Peyer's patch (tissue), 4 donors: ENCODE measurements around the gene PER1. TPM values are rescaled to one million over a fixed set of nuclear protein-coding genes. Genes with fewer than 3 reads are reported as not detected.

Experiments used
- DNase-seq, 3 donors: peaks; one replicate each; pipeline ENCODE4 v3.0.0-alpha.2; 2017 to 2019
- H3K27ac ChIP-seq, 4 donors: fragments of 200-600 bp; sonication (generic); one replicate each; pipeline ENCODE4 v1.5.1; 2016 to 2019
- H3K27me3 ChIP-seq, 2 donors: fragments of 200-600 bp; sonication (generic); one replicate each; pipeline ENCODE4 v1.5.1; 2019
- H3K36me3 ChIP-seq, 3 donors: fragments of 200-600 bp; sonication (generic); one replicate each; pipeline ENCODE4 v1.5.1; 2016 to 2019
- H3K4me1 ChIP-seq, 4 donors: fragments of 200-600 bp; sonication (generic); one replicate each; pipeline ENCODE4 v1.5.1; 2016 to 2019
- H3K4me3 ChIP-seq, 4 donors: fragments of 200-600 bp; sonication (generic); 1 replicate in 3 of 4; 2 replicates in 1 of 4; pipeline ENCODE4 v1.5.1; 2016 to 2019; ENCODE audit warnings: mild to moderate bottlenecking in 1 of 4
- H3K9me3 ChIP-seq, 4 donors: fragments of 200-600 bp; sonication (generic); one replicate each; pipeline ENCODE4 v1.5.1; 2016 to 2019; ENCODE audit warnings: mild to moderate bottlenecking in 1 of 4
- CTCF ChIP-seq, 6 experiments: fragments of 450-650 bp in 4 of 6; fragments of 200-600 bp in 2 of 6; sonication (generic) in 1 of 6; IDR thresholded peaks; one replicate each; pipeline ENCODE4 v1.5.1; 2017 to 2019; ENCODE audit warnings: antibody characterized with exemption in 6 of 6, mild to moderate bottlenecking in 3 of 6, moderate library complexity in 1 of 6
- POLR2A ChIP-seq, 2 donors: fragments of 450-650 bp; IDR thresholded peaks; one replicate each; pipeline ENCODE4 v1.5.1; 2017; ENCODE audit warnings: antibody characterized with exemption in 2 of 2, mild to moderate bottlenecking in 2 of 2, moderate library complexity in 2 of 2
- total RNA-seq, 4 donors: library from RNA; depleted of rRNA; stranded (reverse); fragments of >200 nt; gene quantifications; one replicate each; pipeline ENCODE4 v1.1.0, GENCODE V29; 2016

The PER1 gene
- total RNA-seq, 4 donors from 2014 or later: 67.6 to 143 (median 119) TPM

DNA sequence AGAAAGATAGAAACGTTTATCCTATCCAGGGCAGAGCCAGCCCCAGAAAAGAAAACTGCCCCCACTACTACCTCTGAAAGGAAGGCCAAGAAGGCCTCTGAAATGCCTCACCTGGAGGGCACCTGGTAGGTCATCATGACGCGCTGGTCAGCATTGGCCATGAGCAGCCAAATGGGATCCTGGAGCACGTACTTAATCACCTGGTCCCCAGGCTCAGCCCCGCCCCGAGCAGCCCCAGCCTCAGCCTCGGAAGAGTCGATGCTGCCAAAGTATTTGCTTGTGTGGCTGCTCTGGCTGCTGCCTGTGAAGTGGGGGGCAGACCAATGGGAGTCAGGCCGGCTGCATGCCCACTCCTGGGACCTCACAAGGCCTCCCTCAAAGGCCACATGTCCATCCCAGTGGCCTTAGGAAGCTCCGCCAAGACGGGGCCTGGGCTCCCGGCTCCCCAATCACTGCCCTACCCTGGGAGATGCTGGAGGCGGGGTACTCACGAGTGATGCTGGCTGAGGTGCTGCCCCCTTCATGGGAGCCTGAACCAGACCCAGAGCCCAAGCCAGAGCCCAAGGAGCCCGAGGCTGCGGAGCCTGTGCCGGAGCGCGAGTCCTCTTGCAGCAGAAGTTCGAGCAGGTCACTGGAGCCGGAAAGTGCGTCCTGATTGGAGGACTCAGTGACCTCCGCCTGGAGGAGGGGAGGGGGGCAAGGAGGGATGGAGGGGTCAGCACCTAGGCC is 9.9 kb downstream of the PER1 start:
- peak in 1 of 3 donors; percentile 47 for DNase-seq
- Histone ChIP-seq H3K27ac (peak overlapping the region in 1 of 4 donors; percentile 5), H3K36me3 (peaks cover 0 to 81% (median 0%) of the 10 kb centered on the region in 3 donors)

GRCh38 chr17:8141741-8142140 is 10.5 kb downstream of the PER1 start:
- peaks cover 0 to 19% (median 1%) of the 10 kb centered on the region in 4 donors for H3K4me1 ChIP-seq
- no peaks in the 10 kb centered on the region for H3K9me3 ChIP-seq
- H3K4me3 ChIP-seq: no peak overlapping the region
- TF ChIP-seq POLR2A (IDR thresholded peaks at IDR 0.05) (no peak), CTCF (IDR thresholded peaks at IDR 0.05) (no peak)
- H3K36me3 ChIP-seq: peaks cover 0 to 75% (median 0%) of the 10 kb centered on the region in 3 donors
- no peak overlapping the region for H3K27ac ChIP-seq
- no peaks in the 10 kb centered on the region for H3K27me3 ChIP-seq
- no peak for DNase-seq

More for the DNA sequence above, 9.9 kb downstream of the PER1 start:
- Histone ChIP-seq H3K4me1 (peaks cover 0 to 19% (median 1%) of the 10 kb centered on the region in 4 donors), H3K4me3 (no peak overlapping the region), H3K9me3 (no peaks in the 10 kb centered on the region), H3K27me3 (no peaks in the 10 kb centered on the region)
- TF ChIP-seq POLR2A (IDR thresholded peaks at IDR 0.05): no peak
- TF ChIP-seq CTCF (IDR thresholded peaks at IDR 0.05): no peak

GRCh38 chr17:8141045-8141444 is 11.2 kb downstream of the PER1 start:
- peaks cover 0 to 19% (median 1%) of the 10 kb centered on the region in 4 donors for H3K4me1 ChIP-seq
- H3K27ac ChIP-seq: peak overlapping the region in 1 of 4 donors; percentile 45
- no peak overlapping the region for H3K4me3 ChIP-seq
- TF ChIP-seq POLR2A (IDR thresholded peaks at IDR 0.05) (no peak), CTCF (IDR thresholded peaks at IDR 0.05) (no peak)
- DNase-seq: peak in 2 of 3 donors; percentile 46 to 48
- peaks cover 0 to 68% (median 0%) of the 10 kb centered on the region in 3 donors for H3K36me3 ChIP-seq
- no peaks in the 10 kb centered on the region for H3K9me3 ChIP-seq
- no peaks in the 10 kb centered on the region for H3K27me3 ChIP-seq

DNA sequence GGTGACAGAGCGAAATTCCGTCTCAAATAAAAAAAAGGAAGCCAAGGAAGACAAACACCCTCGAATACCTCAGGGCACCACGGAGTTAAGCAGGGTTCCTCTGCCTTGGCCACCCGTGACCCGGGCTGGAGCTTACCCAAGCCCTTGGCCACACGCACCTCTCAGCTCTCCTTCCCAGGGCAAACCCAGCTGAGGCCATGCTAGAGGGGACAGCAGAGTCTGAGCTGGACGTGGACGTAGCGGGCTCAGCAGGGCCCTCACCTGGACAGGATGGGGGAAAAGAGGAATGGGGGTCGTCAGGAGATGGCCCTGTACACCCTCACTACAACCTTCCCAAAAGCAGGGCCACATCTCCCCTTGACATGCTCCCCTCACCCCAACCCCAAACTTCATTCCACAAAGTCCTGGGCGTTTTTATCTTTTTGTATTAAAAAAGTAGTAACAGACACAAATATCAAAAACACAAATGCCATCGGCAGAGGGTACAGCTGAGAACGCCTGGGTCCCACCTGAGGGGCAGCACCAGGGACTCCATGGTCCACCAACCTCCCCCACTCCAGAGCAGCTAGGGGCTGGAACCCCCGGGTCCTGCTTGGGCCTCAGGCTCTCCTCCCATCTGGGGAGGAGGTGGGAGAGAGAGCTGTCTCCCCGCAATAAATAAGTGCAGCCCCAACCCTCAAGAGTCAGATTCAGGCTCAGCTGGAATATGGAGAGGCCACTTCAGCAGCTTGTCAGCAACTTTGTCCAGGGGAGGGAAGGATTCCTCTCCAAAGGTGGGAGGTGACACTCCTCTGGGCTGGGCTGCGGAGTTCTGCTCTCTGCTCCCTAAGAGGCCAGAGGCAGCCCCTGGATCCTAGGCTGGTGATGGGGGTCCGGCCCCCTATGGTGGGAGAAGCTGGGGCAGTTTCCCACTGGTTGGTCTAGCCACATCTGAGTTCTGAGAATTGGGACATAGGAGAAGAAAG is 11.9 kb downstream of the PER1 start:
- peak in 2 of 3 donors; percentile 50 to 51 for DNase-seq
- TF ChIP-seq CTCF (IDR thresholded peaks at IDR 0.05) (no peak), POLR2A (IDR thresholded peaks at IDR 0.05) (no peak)
- Histone ChIP-seq H3K36me3 (peaks cover 0 to 61% (median 0%) of the 10 kb centered on the region in 3 donors), H3K27ac (peak overlapping the region in 3 of 4 donors; percentile 85 to 89 (median 86)), H3K4me3 (no peak overlapping the region), H3K4me1 (peaks cover 0 to 19% (median 1%) of the 10 kb centered on the region in 4 donors), H3K9me3 (no peaks in the 10 kb centered on the region), H3K27me3 (no peaks in the 10 kb centered on the region)

DNA sequence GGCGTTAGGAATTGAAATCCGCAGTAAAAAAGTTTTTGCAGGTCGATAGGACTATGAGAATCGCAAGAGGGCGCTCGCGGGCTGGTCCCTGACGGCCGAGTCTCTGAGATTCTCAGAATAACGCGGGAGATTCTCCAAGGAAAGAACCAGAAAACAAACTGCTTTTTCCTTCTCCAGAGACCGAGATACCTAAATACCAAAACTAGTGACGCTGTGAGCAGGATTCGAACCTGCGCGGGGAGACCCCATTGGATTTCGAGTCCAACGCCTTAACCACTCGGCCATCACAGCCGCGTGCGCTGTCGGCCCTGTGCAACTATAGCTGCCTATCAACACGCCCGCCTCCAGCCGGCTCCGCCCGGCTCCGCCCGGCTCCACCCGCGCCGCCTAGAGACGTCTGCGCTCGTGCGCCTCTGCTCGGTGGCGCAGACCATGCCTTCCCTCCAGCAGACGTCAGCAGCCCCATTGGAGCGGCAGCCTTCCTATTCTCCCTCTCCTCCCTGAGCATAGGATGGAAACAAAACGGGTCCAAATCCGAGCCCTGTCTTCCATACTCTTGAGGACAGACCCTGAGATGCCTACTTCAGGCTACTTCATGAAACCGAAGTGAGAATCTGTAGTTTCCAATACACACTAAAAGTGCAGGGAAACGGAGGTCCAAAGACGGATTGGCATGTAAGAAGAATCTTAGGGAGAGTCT is 13.4 kb downstream of the PER1 start:
- peak; percentile 93 to 98 (median 97) for DNase-seq
- Histone ChIP-seq H3K4me3 (peak overlapping the region; percentile 28 to 48 (median 38)), H3K27me3 (no peaks in the 10 kb centered on the region), H3K4me1 (peaks cover 0 to 19% (median 1%) of the 10 kb centered on the region in 4 donors), H3K9me3 (no peaks in the 10 kb centered on the region), H3K36me3 (peaks cover 0 to 46% (median 0%) of the 10 kb centered on the region in 3 donors), H3K27ac (peak overlapping the region; percentile 81 to 89 (median 86))
- TF ChIP-seq CTCF (IDR thresholded peaks at IDR 0.05) (peak; percentile 83 to 96 (median 92)), POLR2A (IDR thresholded peaks at IDR 0.05) (peak; percentile 34 to 66)
